Heart left ventricle (tissue), 13 donors: ENCODE results near the gene CAPN9.

ENCODE experiments used
- CTCF ChIP-seq, 12 donors: fragments of 200-600 bp; sonication (generic) in 4 of 12; IDR thresholded peaks; one replicate each; pipeline versions ENCODE4 v1.5.0 to v1.8.0; 2018 to 2022; ENCODE audit warnings: antibody characterized with exemption in 12 of 12, mild to moderate bottlenecking in 5 of 12
- POLR2A ChIP-seq, 2 donors: fragments of 450-650 bp; IDR thresholded peaks; one replicate each; pipeline ENCODE4 v1.6.1; 2017; ENCODE audit warnings: antibody characterized with exemption in 2 of 2, mild to moderate bottlenecking in 2 of 2, moderate library complexity in 2 of 2
- donor health status: ischemic (EF 13 %, LVEDD 7.1; RV severe dilation, severe dysfunction).
- donor health status: DM: no; HTN: yes; CAD: no.
- donor health status: DM: no; HTN: no; CAD: no.
- donor health status: ischemic (EF 25% LVEDD 6.9; RV normal size, moderate dysfunction).
- donor health status: ischemic (EF 25% LVEDD 5.7; RV mildly dilated, moderate dysfunction).
- donor health status: ischemic (EF 35%, LVEDD 5.7; RV mildly dilated, moderate dysfunction).
- donor health status: nonischemic (EF 11% LVEDD 7.7; RV severe dilation, severe dysfunction).
- donor health status: DM: yes; HTN: yes; CAD: no.
- donor health status: PGD.
- donor health status: ischemic (EF 29% LVEDD 5.4; RV normal size, mild dysfunction).
- donor health status: nonischemic (EF 23%, LVEDD 6.1; RV moderate dilation, normal function).

- TF ChIP-seq CTCF (IDR thresholded peaks at IDR 0.05) (no peak), POLR2A (IDR thresholded peaks at IDR 0.05) (no peak)
Measured at GRCh38 chr1:230807029-230807428, 59.8 kb downstream of the CAPN9 start.
